Neural progenitor cell (in vitro differentiated cells): ENCODE measurements around the gene CCDC91.

Source experiments
- EZH2 ChIP-seq: fragments of 200-600 bp; sonication (generic); IDR thresholded peaks from 2 replicates; pipeline ENCODE4 v1.6.1; 2017; ENCODE audit warnings: antibody characterized with exemption, mild to moderate bottlenecking, moderate library complexity
- TF ChIP-seq, protein P1 (sequence below): fragments of 200-600 bp; sonication (generic); IDR thresholded peaks from 2 replicates; pipeline ENCODE4 v1.5.1; 2017; ENCODE audit warnings: antibody characterized with exemption, mild to moderate bottlenecking

DNA sequence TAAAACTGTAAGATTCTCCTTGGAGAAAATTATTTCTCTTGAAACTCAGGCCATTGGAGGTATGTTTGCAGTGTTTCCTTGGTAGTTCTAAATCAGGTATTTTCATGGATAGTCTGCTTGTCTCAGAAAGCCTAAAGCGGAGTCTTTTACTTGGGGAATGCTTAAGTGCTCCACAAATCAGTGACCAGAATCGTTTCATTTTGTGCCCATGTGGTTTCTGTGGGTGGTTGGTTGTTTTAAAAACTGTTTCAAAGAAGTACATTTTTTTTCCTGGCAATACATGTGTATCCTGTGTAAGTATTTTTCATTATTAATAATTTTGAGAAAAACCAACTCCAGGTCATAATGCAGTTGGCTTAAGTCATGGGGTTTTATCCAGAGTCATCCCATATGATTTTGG, 33.6 kb downstream of the CCDC91 start:
- TF ChIP-seq, protein P1, sequence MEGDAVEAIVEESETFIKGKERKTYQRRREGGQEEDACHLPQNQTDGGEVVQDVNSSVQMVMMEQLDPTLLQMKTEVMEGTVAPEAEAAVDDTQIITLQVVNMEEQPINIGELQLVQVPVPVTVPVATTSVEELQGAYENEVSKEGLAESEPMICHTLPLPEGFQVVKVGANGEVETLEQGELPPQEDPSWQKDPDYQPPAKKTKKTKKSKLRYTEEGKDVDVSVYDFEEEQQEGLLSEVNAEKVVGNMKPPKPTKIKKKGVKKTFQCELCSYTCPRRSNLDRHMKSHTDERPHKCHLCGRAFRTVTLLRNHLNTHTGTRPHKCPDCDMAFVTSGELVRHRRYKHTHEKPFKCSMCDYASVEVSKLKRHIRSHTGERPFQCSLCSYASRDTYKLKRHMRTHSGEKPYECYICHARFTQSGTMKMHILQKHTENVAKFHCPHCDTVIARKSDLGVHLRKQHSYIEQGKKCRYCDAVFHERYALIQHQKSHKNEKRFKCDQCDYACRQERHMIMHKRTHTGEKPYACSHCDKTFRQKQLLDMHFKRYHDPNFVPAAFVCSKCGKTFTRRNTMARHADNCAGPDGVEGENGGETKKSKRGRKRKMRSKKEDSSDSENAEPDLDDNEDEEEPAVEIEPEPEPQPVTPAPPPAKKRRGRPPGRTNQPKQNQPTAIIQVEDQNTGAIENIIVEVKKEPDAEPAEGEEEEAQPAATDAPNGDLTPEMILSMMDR: no peak
- no peak for TF ChIP-seq EZH2
